Type B pancreatic cell (in vitro differentiated cells): Measurements from ENCODE around the gene FZD10. TPM values are rescaled to one million over a fixed set of nuclear protein-coding genes. Genes with fewer than 3 reads are reported as not detected.

ENCODE experiments used
- DNase-seq: peaks from one replicate; pipeline ENCODE4 v3.0.0; 2021; ENCODE audit warnings: mixed read lengths; ENCODE audit not compliant: unreplicated experiment; ENCODE audit errors: extremely low spot score
- H3K27ac Mint-ChIP-seq: 2 replicates; pipeline ENCODE4 v1.8.0; 2021; ENCODE audit warnings: mild to moderate bottlenecking, mixed read lengths
- H3K27me3 Mint-ChIP-seq: 2 replicates; pipeline ENCODE4 v1.8.0; 2021; ENCODE audit warnings: mixed read lengths
- H3K36me3 Mint-ChIP-seq: 2 replicates; pipeline ENCODE4 v1.8.0; 2021; ENCODE audit warnings: mixed read lengths
- H3K4me1 Mint-ChIP-seq: one replicate; pipeline ENCODE4 v1.8.0; 2021; ENCODE audit warnings: mixed read lengths; ENCODE audit not compliant: unreplicated experiment
- H3K4me3 Mint-ChIP-seq: 2 replicates; pipeline ENCODE4 v1.8.0; 2021; ENCODE audit warnings: mild to moderate bottlenecking, mixed read lengths
- H3K9me3 Mint-ChIP-seq: 2 replicates; pipeline ENCODE4 v1.8.0; 2021; ENCODE audit warnings: mixed read lengths
- total RNA-seq: library from RNA; stranded (reverse); gene quantifications from 2 replicates; pipeline ENCODE4 v1.2.1, GENCODE V29; 2021; ENCODE audit warnings: low replicate concordance
- TF ChIP-seq, protein P1 (sequence below): fragments of 200-600 bp; sonication (generic); conservative IDR thresholded peaks from 2 replicates; pipeline ENCODE4 v1.5.0; 2021; ENCODE audit warnings: antibody characterized with exemption, mild to moderate bottlenecking

The FZD10 gene
- total RNA-seq, 1 donor from 2014 or later = 17.7 TPM

DNA sequence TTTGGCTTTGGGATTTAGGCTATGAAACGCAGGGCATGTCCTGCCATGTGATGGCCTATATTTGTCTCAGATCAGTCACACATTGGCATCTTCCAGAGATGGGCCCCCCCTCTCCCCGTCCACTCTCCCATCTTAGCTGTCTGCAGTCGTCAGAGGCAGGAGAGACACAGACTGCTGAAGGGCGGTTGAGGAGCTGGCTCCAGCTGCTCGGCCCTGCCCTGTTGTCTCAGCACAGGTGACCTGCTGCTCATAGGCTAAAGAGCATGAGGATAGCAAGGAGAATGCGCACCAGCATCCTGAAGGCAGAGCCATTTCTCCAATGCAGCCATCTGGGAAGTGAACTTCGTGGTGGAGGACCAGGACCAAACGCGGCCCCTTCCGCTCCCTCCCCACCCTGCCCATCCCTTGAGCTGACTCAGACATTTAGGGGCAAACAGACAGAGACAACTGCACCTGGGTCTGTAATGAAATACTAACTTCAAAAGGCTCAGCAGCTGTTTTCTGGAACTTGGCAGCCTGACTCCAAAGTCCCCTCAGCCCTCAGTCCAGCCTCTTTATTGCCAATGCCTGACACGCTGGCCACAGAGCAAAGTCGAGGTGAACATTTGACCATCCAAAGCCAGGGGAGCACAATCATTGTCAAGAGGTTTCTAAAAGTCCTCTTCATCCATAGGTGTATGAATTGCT, 22.3 kb downstream of the FZD10 start:
- peak; percentile 48 for DNase-seq
- Mint-ChIP-seq H3K36me3 (peaks cover 3% of the 10 kb centered on the region), H3K27ac (no peak overlapping the region), H3K27me3 (peaks cover 6% of the 10 kb centered on the region), H3K4me3 (no peak overlapping the region), H3K4me1 (peaks cover 11% of the 10 kb centered on the region), H3K9me3 (peaks cover 10% of the 10 kb centered on the region)
- TF ChIP-seq, protein P1, sequence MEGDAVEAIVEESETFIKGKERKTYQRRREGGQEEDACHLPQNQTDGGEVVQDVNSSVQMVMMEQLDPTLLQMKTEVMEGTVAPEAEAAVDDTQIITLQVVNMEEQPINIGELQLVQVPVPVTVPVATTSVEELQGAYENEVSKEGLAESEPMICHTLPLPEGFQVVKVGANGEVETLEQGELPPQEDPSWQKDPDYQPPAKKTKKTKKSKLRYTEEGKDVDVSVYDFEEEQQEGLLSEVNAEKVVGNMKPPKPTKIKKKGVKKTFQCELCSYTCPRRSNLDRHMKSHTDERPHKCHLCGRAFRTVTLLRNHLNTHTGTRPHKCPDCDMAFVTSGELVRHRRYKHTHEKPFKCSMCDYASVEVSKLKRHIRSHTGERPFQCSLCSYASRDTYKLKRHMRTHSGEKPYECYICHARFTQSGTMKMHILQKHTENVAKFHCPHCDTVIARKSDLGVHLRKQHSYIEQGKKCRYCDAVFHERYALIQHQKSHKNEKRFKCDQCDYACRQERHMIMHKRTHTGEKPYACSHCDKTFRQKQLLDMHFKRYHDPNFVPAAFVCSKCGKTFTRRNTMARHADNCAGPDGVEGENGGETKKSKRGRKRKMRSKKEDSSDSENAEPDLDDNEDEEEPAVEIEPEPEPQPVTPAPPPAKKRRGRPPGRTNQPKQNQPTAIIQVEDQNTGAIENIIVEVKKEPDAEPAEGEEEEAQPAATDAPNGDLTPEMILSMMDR = no peak

GRCh38 chr12:130185455-130186391, 23.5 kb downstream of the FZD10 start:
- peaks cover 11% of the 10 kb centered on the region for H3K4me1 Mint-ChIP-seq

GRCh38 chr12:130186651-130187268, 24.5 kb downstream of the FZD10 start:
- no peak overlapping the region for H3K4me3 Mint-ChIP-seq
- peaks cover 11% of the 10 kb centered on the region for H3K4me1 Mint-ChIP-seq
- no peaks in the 10 kb centered on the region for H3K36me3 Mint-ChIP-seq
- TF ChIP-seq, protein P1 = no peak
- H3K9me3 Mint-ChIP-seq = peaks cover 6% of the 10 kb centered on the region
- H3K27me3 Mint-ChIP-seq = peaks cover 5% of the 10 kb centered on the region
- no peak for DNase-seq
- peak overlapping the region; percentile 27 for H3K27ac Mint-ChIP-seq

More at GRCh38 chr12:130185455-130186391, 23.5 kb downstream of the FZD10 start:
- DNase-seq = peak; percentile 65
- Mint-ChIP-seq H3K36me3 (peaks cover 3% of the 10 kb centered on the region), H3K4me3 (no peak overlapping the region), H3K9me3 (peaks cover 10% of the 10 kb centered on the region), H3K27ac (no peak overlapping the region), H3K27me3 (peaks cover 5% of the 10 kb centered on the region)
- TF ChIP-seq, protein P1 = no peak

GRCh38 chr12:130192642-130193345, 30.5 kb downstream of the FZD10 start:
- Mint-ChIP-seq H3K36me3 (no peaks in the 10 kb centered on the region), H3K4me1 (no peaks in the 10 kb centered on the region), H3K27me3 (peaks cover 5% of the 10 kb centered on the region), H3K27ac (no peak overlapping the region), H3K9me3 (no peaks in the 10 kb centered on the region), H3K4me3 (no peak overlapping the region)
- TF ChIP-seq, protein P1 = peak; percentile 23
- DNase-seq = peak; percentile 54

DNA sequence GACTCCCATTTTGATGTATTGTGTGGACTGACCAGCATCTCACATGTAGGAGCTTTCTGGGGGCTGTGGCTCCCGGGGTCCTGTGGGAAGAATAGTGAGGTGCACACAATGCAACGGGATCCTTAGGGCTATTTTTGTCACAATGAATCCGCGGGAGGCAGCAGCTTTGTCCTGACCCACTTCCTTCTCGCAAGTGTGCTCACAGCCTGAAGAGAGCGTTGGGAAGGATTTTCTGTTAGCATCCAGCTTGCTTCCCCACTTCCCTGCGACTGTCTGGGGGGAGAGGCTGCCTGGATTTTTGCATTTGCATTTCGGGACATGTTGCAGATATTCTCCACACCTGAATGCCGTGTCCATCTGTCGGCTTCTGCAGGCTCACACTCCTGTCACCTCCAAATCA, 31.9 kb downstream of the FZD10 start:
- no peak overlapping the region for H3K27ac Mint-ChIP-seq
- no peaks in the 10 kb centered on the region for H3K4me1 Mint-ChIP-seq
- peaks cover 7% of the 10 kb centered on the region for H3K27me3 Mint-ChIP-seq
- H3K4me3 Mint-ChIP-seq = no peak overlapping the region
- no peaks in the 10 kb centered on the region for H3K9me3 Mint-ChIP-seq
- TF ChIP-seq, protein P1 = no peak
- no peaks in the 10 kb centered on the region for H3K36me3 Mint-ChIP-seq
- DNase-seq = no peak
